Lower leg skin (tissue), 3 donors: Measurements from ENCODE around the gene SAPCD2.

ENCODE experiments used
- CTCF ChIP-seq, 3 donors: fragments of 450-650 bp; IDR thresholded peaks; one replicate each; pipeline ENCODE4 v1.5.1; 2016; ENCODE audit warnings: antibody characterized with exemption in 3 of 3, mild to moderate bottlenecking in 3 of 3, moderate library complexity in 2 of 3
- POLR2A ChIP-seq, 2 donors: fragments of 450-650 bp; IDR thresholded peaks; one replicate each; pipeline ENCODE4 v1.6.1; 2016 to 2017; ENCODE audit warnings: antibody characterized with exemption in 2 of 2, mild to moderate bottlenecking in 1 of 2, moderate library complexity in 1 of 2

GRCh38 chr9:137014776-137015539 is 55.4 kb downstream of the SAPCD2 start:
- no peak for TF ChIP-seq CTCF (IDR thresholded peaks at IDR 0.05)
- no peak for TF ChIP-seq POLR2A (IDR thresholded peaks at IDR 0.05)
